ENCODE data around the gene CCDC70.

CCDC70 gene

GRCh38 chr13:51828730-51829567, 32.8 kb upstream of the CCDC70 start:
- H3K4me3 ChIP-seq (ENCODE audit: insufficient read depth, low read depth, low read length), result no peak overlapping the region
- no peaks in the 10 kb centered on the region for H3K27me3 ChIP-seq (ENCODE audit: control insufficient read depth, insufficient read depth, low read length, poor library complexity, severe bottlenecking)
- WGBS, 2 experiments, result 95 to 98% methylated on average over 5 to 7 of the region's 8 CpGs
- no peaks in the 10 kb centered on the region for H3K9me3 ChIP-seq (ENCODE audit: control insufficient read depth, low read length)
- no peaks in the 10 kb centered on the region for H3K4me1 ChIP-seq (ENCODE audit: control insufficient read depth, insufficient read depth, low read length)
- no peaks in the 10 kb centered on the region for H3K36me3 ChIP-seq (ENCODE audit: control insufficient read depth, insufficient read depth, low read length)
- no peak overlapping the region for H3K27ac ChIP-seq (ENCODE audit: insufficient read depth, low read depth, low read length, poor library complexity, severe bottlenecking)

DNA sequence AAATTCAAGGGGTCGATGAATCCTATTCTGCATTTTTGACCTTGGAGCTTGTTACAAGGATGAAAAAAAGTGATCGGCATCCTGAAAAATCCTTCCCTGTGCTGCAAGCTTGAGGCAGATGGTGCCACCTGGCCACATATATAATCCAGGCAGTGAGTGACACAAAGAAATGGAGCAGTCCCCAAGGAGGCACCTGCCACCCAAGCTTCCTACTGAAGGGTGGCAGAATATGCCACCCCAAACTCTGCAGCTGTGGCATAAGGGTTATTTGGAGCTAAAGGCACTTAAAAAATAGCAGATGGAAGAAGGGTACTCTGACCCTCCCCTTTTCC, 32.2 kb upstream of the CCDC70 start:
- 90 to 94% methylated on average over 2 of the region's 2 CpGs for WGBS, 2 experiments
- Histone ChIP-seq H3K4me3 (ENCODE audit: insufficient read depth, low read depth, low read length) (no peak overlapping the region), H3K4me1 (ENCODE audit: control insufficient read depth, insufficient read depth, low read length) (no peaks in the 10 kb centered on the region)

DNA sequence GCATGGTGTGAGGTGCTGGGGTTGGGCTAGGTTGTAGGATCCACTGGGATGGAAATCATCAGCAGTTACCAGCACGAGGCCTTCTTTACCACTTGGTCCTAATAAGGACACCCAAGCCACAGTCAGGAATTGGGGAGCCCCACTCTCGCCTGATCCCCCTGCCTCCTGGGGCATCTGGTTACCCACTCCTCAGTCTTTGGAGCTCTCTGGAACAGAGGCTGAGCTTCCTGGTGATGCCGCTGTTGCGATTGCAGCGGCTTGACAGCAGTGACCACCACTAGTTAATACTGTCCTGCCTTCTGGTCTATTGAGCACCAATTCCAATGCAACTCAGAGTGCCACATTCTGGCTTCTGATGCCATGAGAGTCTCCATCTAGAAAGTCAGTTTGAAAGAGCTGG, 30.2 kb upstream of the CCDC70 start:
- Histone ChIP-seq H3K9me3 (ENCODE audit: control insufficient read depth, low read length) (no peaks in the 10 kb centered on the region), H3K4me1 (ENCODE audit: control insufficient read depth, insufficient read depth, low read length) (no peaks in the 10 kb centered on the region), H3K36me3 (ENCODE audit: control insufficient read depth, insufficient read depth, low read length) (no peaks in the 10 kb centered on the region), H3K27me3 (ENCODE audit: control insufficient read depth, insufficient read depth, low read length, poor library complexity, severe bottlenecking) (no peaks in the 10 kb centered on the region), H3K4me3 (ENCODE audit: insufficient read depth, low read depth, low read length) (no peak overlapping the region), H3K27ac (ENCODE audit: insufficient read depth, low read depth, low read length, poor library complexity, severe bottlenecking) (no peak overlapping the region)
- 94 to 96% methylated on average over 5 of the region's 5 CpGs for WGBS, 2 experiments

More for the DNA sequence above, 32.2 kb upstream of the CCDC70 start:
- H3K9me3 ChIP-seq (ENCODE audit: control insufficient read depth, low read length), result no peaks in the 10 kb centered on the region
- no peaks in the 10 kb centered on the region for H3K27me3 ChIP-seq (ENCODE audit: control insufficient read depth, insufficient read depth, low read length, poor library complexity, severe bottlenecking)
- no peak overlapping the region for H3K27ac ChIP-seq (ENCODE audit: insufficient read depth, low read depth, low read length, poor library complexity, severe bottlenecking)
- H3K36me3 ChIP-seq (ENCODE audit: control insufficient read depth, insufficient read depth, low read length), result no peaks in the 10 kb centered on the region

DNA sequence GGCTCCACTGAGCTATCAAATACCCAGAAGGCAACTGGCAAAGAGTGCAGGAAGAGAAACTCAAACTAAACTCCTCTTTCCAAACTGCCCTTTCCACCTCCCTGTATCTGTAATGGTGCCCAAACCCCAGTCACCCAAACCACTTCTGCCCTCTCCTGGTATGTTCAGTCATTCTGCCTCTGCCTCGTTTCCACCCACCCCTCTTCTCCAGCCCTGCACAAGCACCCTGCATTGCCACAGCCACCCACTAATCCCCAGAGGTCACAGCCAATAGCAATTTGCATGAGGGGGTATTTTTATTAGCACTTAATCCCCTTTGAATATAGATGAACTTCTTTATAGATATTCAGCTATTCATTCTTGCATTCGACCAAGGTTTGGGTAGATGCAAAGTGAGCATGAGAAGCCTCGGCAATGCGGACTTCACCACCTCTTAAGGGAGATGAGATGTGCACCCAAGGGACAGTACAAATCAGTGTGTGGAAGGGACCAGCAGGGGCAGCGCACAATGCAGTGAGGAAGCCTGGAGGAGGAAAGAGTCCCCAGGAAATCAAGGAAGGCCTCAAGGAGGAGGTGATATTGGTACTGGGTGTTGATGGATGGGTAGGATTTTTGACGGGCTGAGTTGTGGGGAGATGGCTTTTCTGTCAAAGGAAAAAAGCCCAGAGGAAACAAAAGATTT, 29.2 kb upstream of the CCDC70 start:
- no peaks in the 10 kb centered on the region for H3K27me3 ChIP-seq (ENCODE audit: control insufficient read depth, insufficient read depth, low read length, poor library complexity, severe bottlenecking)
- H3K27ac ChIP-seq (ENCODE audit: insufficient read depth, low read depth, low read length, poor library complexity, severe bottlenecking), result no peak overlapping the region
- no peaks in the 10 kb centered on the region for H3K4me1 ChIP-seq (ENCODE audit: control insufficient read depth, insufficient read depth, low read length)
- no peaks in the 10 kb centered on the region for H3K36me3 ChIP-seq (ENCODE audit: control insufficient read depth, insufficient read depth, low read length)
- no peak overlapping the region for H3K4me3 ChIP-seq (ENCODE audit: insufficient read depth, low read depth, low read length)
- 80 to 85% methylated on average over 6 of the region's 6 CpGs for WGBS, 2 experiments
- no peaks in the 10 kb centered on the region for H3K9me3 ChIP-seq (ENCODE audit: control insufficient read depth, low read length)

GRCh38 chr13:51833980-51834379, 27.8 kb upstream of the CCDC70 start:
- H3K4me3 ChIP-seq (ENCODE audit: insufficient read depth, low read depth, low read length), result no peak overlapping the region
- no peaks in the 10 kb centered on the region for H3K9me3 ChIP-seq (ENCODE audit: control insufficient read depth, low read length)
- H3K27ac ChIP-seq (ENCODE audit: insufficient read depth, low read depth, low read length, poor library complexity, severe bottlenecking), result no peak overlapping the region
- no peaks in the 10 kb centered on the region for H3K27me3 ChIP-seq (ENCODE audit: control insufficient read depth, insufficient read depth, low read length, poor library complexity, severe bottlenecking)
- no peaks in the 10 kb centered on the region for H3K36me3 ChIP-seq (ENCODE audit: control insufficient read depth, insufficient read depth, low read length)
- WGBS, 2 experiments, result 93 to 94% methylated on average over 10 of the region's 10 CpGs
- no peaks in the 10 kb centered on the region for H3K4me1 ChIP-seq (ENCODE audit: control insufficient read depth, insufficient read depth, low read length)

GRCh38 chr13:51834581-51835171, 27.1 kb upstream of the CCDC70 start:
- 80 to 82% methylated on average over 6 to 7 of the region's 7 CpGs for WGBS, 2 experiments
- no peaks in the 10 kb centered on the region for H3K4me1 ChIP-seq (ENCODE audit: control insufficient read depth, insufficient read depth, low read length)

DNA sequence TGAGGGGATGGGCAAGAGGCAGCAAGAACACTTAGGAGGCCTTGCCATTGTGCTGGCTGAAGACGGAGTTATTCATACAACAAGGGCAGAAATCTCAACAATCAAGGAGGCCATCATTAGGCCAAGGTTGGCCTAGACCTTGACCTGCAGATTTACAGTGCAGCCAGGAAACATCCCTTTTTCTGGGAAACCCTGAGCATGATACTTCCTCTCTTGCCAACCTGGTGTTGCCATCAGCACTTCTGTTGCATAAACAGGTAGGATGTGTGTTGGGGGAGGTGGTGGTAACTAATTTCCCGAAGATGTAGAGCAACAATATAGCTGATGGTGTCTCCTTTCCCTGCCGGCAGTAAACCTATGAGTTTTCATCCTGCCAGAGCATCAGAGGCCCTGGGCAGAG, 24.8 kb upstream of the CCDC70 start:
- WGBS, 2 experiments, result 88 to 93% methylated on average over 3 of the region's 3 CpGs
- Histone ChIP-seq H3K27me3 (ENCODE audit: control insufficient read depth, insufficient read depth, low read length, poor library complexity, severe bottlenecking) (no peaks in the 10 kb centered on the region), H3K9me3 (ENCODE audit: control insufficient read depth, low read length) (no peaks in the 10 kb centered on the region), H3K27ac (ENCODE audit: insufficient read depth, low read depth, low read length, poor library complexity, severe bottlenecking) (no peak overlapping the region), H3K36me3 (ENCODE audit: control insufficient read depth, insufficient read depth, low read length) (no peaks in the 10 kb centered on the region), H3K4me1 (ENCODE audit: control insufficient read depth, insufficient read depth, low read length) (no peaks in the 10 kb centered on the region), H3K4me3 (ENCODE audit: insufficient read depth, low read depth, low read length) (no peak overlapping the region)

More at GRCh38 chr13:51834581-51835171, 27.1 kb upstream of the CCDC70 start:
- Histone ChIP-seq H3K27ac (ENCODE audit: insufficient read depth, low read depth, low read length, poor library complexity, severe bottlenecking) (no peak overlapping the region), H3K36me3 (ENCODE audit: control insufficient read depth, insufficient read depth, low read length) (no peaks in the 10 kb centered on the region), H3K9me3 (ENCODE audit: control insufficient read depth, low read length) (no peaks in the 10 kb centered on the region), H3K27me3 (ENCODE audit: control insufficient read depth, insufficient read depth, low read length, poor library complexity, severe bottlenecking) (no peaks in the 10 kb centered on the region), H3K4me3 (ENCODE audit: insufficient read depth, low read depth, low read length) (no peak overlapping the region)

GRCh38 chr13:51838240-51838846, 23.4 kb upstream of the CCDC70 start:
- Histone ChIP-seq H3K36me3 (ENCODE audit: control insufficient read depth, insufficient read depth, low read length) (no peaks in the 10 kb centered on the region), H3K27me3 (ENCODE audit: control insufficient read depth, insufficient read depth, low read length, poor library complexity, severe bottlenecking) (no peaks in the 10 kb centered on the region), H3K4me3 (ENCODE audit: insufficient read depth, low read depth, low read length) (no peak overlapping the region), H3K9me3 (ENCODE audit: control insufficient read depth, low read length) (no peaks in the 10 kb centered on the region), H3K27ac (ENCODE audit: insufficient read depth, low read depth, low read length, poor library complexity, severe bottlenecking) (no peak overlapping the region), H3K4me1 (ENCODE audit: control insufficient read depth, insufficient read depth, low read length) (no peaks in the 10 kb centered on the region)
- WGBS, 2 experiments, result 93% methylated on average over 8 of the region's 8 CpGs

DNA sequence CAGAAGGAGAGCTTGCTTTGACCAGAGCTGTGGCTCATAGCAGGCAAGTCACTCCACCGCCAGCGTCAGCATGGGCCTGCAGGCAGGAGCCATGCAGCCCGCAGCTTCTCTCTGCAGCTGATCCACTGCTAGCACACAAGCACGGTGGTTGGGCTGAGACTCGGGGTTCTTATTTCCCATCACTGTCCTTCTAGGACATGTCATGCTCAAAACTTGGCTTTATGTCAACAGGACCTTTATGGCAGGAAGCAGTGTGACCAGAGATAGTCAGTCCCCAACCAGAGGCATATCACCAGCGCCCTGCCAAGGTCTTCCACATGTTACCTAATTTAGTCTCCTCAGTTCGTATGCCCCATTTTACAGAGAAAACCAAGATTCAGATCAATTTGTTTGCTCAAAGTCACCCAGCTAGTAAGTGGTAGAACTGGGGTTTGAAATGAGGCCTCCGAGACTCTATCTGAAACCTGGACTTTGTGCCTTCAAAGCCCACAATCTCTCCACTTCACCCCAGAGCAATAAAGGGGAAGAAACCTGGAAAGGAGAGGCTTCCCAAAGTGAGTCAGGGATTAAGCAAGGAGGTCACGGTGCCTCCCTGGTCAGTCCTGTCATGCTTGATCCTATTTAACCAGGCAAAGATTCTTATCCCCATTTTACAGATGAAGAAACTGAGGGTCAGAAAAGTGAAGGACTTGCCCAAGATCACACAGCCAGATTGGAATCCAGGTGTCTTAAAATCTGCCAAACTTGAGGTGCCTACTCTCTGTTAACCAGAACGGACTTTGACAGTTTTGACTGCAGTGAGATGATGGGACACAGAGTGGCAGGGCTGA, 21.8 kb upstream of the CCDC70 start:
- H3K27me3 ChIP-seq (ENCODE audit: control insufficient read depth, insufficient read depth, low read length, poor library complexity, severe bottlenecking), result no peaks in the 10 kb centered on the region
- H3K27ac ChIP-seq (ENCODE audit: insufficient read depth, low read depth, low read length, poor library complexity, severe bottlenecking), result no peak overlapping the region
- no peaks in the 10 kb centered on the region for H3K36me3 ChIP-seq (ENCODE audit: control insufficient read depth, insufficient read depth, low read length)
- 93% methylated on average over 9 to 10 of the region's 10 CpGs for WGBS, 2 experiments
- H3K4me3 ChIP-seq (ENCODE audit: insufficient read depth, low read depth, low read length), result no peak overlapping the region
- H3K4me1 ChIP-seq (ENCODE audit: control insufficient read depth, insufficient read depth, low read length), result no peaks in the 10 kb centered on the region
- H3K9me3 ChIP-seq (ENCODE audit: control insufficient read depth, low read length), result no peaks in the 10 kb centered on the region

Data from ectodermal cell (in vitro differentiated cells).